ENCODE measurements around the gene CPM. TPM values are rescaled to one million over a fixed set of nuclear protein-coding genes. Genes with fewer than 3 reads are reported as not detected.
"Not testable (repeated sequence)": the region's sequence is repeated elsewhere in the genome, so short reads cannot be mapped to it uniquely, and the experiment has no call there.

The CPM gene
- total RNA-seq, 1 experiment from 2014 or later = 1.7 TPM

DNA sequence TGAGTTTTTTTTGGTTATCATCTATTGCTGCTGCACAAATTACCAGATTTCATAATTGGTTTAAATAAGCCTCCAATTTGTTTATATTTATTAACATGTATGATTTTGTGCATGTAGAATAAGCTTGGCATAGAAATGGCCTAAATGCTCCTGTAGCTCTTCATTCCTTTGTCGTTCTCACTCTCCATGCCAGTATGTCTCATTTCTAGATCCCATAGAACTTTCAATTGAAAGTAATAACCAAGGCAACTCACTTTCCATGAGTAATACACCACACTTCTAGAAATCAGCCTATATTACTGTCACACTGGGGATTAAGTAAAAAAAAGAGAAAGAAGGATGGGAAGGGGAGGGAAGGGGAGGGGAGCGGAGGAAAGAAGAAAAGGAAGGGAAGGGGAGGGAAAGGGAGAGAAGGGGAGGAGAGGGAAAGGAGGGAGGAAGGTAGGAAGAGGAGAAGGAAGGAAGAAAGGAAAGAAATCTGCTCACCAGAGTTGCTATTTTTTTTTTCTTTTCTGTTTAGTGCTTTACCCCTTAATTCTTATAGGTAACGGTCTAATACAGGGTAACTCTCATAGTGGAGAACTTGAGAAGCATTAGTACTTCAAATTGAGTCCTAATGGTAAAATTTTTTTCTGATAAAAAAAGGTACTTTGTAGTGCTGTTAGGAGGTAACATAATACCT, 79.4 kb downstream of the CPM start:
- no peak for DNase-seq (ENCODE audit: low spot score)

DNA sequence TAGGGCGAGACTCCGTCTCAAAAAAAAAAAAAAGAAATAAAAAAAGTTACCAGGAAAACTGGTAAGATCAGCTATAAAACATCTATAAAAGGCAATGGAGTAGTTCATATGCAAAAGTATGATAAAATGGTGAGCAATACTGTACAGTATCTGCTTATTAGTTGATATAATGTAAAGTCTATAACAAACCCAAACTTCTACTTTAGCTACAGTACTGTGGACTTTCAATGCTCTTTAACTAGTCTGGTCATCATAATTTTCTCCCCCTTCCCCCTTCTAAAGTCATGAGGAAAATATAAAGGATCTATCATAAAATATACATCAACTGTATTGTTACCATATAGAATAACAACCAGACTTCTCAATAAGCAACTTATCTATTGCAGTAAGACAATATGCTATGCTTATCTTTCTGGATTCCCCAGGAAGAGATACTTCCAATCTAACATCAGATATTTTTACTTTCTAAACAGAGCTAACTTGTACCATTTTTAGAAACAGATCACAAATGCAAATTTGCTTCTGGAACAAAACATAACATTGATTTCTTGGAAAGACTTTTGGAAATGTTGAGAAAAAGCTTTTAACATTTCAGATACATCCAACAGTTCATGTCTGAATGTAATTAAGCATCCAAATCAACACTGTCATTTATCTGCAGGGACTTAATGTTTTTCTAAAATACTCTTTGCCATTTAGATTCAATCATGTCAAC, 81.2 kb downstream of the CPM start:
- DNase-seq (ENCODE audit: low spot score) = no peak

DNA sequence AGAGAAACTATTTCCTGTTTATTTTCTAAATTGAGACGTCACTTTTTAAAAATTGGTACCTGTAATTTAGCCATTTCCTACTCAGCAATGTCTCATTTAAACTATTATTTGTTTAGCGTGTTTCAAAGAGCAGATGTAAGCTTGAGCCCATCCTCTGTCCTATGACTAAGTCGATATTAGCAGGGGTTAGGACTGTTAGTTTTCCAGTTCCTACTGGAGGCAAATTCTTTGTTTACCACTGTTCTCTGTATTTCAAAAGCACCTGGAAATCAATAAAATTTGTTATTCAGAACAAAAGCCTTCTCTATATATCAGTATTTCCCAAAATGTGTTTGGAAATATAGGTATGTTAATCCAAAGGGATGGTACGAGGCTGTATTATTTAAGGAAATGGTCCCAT, 82.6 kb downstream of the CPM start:
- DNase-seq (ENCODE audit: low spot score) = no peak

DNA sequence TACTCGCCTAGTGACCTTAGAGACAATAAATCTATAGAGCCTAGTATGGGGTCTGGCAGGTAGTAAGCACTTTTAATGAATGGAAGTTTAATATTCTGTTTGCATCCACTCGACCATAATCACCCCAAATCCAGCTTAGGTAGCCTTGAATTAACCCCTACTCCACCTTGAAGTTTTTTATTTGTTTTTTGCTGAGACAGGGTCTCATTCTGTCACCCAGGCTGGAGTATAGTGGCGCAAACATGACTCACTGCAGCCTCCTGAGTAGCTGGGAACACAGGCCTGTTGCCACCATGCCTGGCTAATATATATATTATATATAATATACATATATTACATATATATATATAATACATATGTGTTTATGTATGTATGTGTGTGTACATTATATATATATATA, 86.2 kb downstream of the CPM start:
- DNase-seq (ENCODE audit: low spot score) = no peak

GRCh38 chr12:68844788-68845695, 87.9 kb downstream of the CPM start:
- no peak for DNase-seq (ENCODE audit: low spot score)

DNA sequence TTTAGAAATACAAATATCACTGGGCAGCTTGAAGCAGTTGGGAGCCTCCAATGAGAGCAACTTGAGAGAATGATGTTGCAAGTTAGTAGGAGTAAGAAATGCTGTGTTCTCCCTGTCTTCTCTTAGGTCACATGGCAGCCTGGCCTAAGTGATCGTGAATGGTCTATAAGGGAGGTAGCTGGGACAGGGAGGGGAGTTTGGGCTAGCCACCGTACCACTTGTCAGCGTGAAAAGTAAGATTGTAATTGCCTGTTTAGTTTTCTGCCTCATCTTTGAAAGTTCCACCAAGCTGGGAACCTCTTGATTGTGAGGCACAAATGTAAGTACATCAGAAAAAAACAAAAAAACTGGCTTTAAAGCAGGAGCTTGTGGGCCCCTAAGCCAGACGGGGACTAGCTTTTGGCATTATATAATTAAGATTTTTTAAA, 88.6 kb downstream of the CPM start:
- no peak for DNase-seq (ENCODE audit: low spot score)

DNA sequence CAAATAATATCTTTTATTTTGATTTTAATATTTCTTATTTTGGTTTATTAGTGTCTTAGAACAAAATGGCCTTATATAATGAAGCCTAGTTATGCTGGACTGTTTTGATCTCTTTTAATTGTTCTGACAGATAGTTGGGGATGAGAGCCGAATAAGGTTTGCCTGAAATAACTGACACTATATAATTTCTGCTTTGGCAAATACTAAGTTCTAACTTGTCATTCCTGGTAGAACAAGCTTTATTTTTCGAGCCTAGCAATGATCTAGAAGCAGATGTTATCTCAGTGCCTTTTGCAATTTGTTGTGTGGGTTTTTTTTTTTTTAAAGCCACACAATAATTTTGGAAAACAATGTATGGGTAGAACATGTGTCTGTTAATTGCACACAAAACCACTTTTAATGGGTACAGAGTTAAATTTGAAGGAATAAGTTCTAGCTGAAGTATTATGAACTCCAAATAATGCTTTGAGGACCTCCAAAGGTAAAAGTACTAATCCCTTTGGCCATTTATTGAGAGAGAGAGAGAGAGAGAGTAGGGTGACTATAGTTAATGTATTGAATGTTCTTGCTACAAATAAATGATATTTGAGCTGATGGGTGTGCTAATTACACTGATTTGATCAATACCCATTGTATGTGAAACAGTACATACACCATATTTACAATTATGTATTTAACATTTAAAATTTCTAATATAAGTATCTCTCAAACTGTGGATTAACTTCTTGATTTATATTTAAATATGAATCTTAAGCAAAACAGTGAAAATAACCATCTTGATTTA, 90.0 kb downstream of the CPM start:
- no peak for DNase-seq (ENCODE audit: low spot score)

- DNase-seq (ENCODE audit: low spot score) = no peak
Observed at GRCh38 chr12:68842123-68842522, 90.8 kb downstream of the CPM start.

GRCh38 chr12:68841717-68842116, 91.3 kb downstream of the CPM start:
- no peak for DNase-seq (ENCODE audit: low spot score)

- not testable (repeated sequence) for DNase-seq (ENCODE audit: low spot score)
Observed at GRCh38 chr12:68841175-68841574, 91.8 kb downstream of the CPM start.

- DNase-seq (ENCODE audit: low spot score) = no peak
Observed at GRCh38 chr12:68839183-68840147, 93.5 kb downstream of the CPM start.

- DNase-seq (ENCODE audit: low spot score) = no peak
Observed at GRCh38 chr12:68838046-68838886, 94.7 kb downstream of the CPM start.

- no peak for DNase-seq (ENCODE audit: low spot score)
Observed at GRCh38 chr12:68837215-68837614, 95.8 kb downstream of the CPM start.

GRCh38 chr12:68835333-68835908, 97.5 kb downstream of the CPM start:
- DNase-seq (ENCODE audit: low spot score) = no peak

- no peak for DNase-seq (ENCODE audit: low spot score)
Observed at GRCh38 chr12:68833508-68833907, 99.5 kb downstream of the CPM start.

DNA sequence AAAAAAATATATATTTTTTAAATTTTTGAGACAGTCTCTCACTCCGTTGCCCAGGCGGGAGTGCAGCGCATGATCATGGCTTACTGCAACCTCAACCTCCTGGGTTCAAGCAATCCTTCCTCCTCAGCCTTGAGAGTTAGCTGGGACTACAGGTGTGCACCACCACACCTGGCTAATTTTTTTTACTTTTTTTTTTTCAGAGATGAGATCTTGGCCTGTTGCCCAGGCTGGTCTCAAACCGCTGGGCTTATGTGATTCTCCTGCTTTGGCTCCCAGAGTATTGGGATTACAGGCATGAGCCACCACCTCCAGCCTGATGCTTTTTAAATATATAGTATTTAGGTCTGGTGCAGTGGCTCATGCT, 100.5 kb downstream of the CPM start:
- DNase-seq (ENCODE audit: low spot score) = no peak

GRCh38 chr12:68831751-68832503, 101.0 kb downstream of the CPM start:
- DNase-seq (ENCODE audit: low spot score) = no peak

- no peak for DNase-seq (ENCODE audit: low spot score)
Observed at GRCh38 chr12:68831272-68831671, 101.7 kb downstream of the CPM start.

- no peak for DNase-seq (ENCODE audit: low spot score)
Observed at GRCh38 chr12:68828672-68829068, 104.3 kb downstream of the CPM start.
